PFSK-1 (cell line): Measurements from ENCODE around the gene GPC3.

Experiments used
- POLR2AphosphoS5 ChIP-seq: IDR thresholded peaks from 2 replicates; pipeline ENCODE4 v1.6.1; 2012; ENCODE audit warnings: low read depth, mild to moderate bottlenecking, control low read depth, low read length, moderate library complexity
- SIN3A ChIP-seq: IDR thresholded peaks from 2 replicates; pipeline ENCODE4 v1.6.1; 2012; ENCODE audit warnings: mild to moderate bottlenecking, low read length, moderate library complexity, borderline replicate concordance; ENCODE audit not compliant: insufficient read depth
- TAF1 ChIP-seq: IDR thresholded peaks from 2 replicates; pipeline ENCODE4 v1.6.1; 2012; ENCODE audit warnings: low read length, control low read depth, borderline replicate concordance; ENCODE audit not compliant: insufficient read depth

DNA sequence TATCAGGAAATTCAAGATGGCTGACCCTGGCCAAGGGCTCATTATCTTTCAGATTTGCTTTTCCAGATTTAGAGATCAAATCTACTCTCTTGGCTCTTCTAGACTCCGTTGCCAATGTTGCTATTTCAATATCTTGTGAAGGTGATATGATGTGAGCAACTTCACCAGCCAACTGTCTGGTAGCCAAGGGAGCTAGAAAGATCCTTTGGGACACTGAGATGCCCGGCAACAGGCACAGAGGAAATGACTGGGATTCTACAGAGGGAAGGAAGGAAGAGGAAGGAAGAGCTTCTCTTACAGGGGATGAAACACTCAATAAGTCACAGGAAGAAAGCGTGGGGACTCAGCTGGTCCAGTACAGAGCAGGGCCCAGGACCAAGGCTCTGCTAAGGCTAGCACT is 448.3 kb downstream of the GPC3 start:
- no peak for TF ChIP-seq POLR2AphosphoS5
- TF ChIP-seq TAF1 = no peak
- TF ChIP-seq SIN3A = no peak
